Measurements from ENCODE around the gene RPL28.
"Not testable (repeated sequence)": the region's sequence is repeated elsewhere in the genome, so short reads cannot be mapped to it uniquely, and the experiment has no call there.

The RPL28 gene

DNA sequence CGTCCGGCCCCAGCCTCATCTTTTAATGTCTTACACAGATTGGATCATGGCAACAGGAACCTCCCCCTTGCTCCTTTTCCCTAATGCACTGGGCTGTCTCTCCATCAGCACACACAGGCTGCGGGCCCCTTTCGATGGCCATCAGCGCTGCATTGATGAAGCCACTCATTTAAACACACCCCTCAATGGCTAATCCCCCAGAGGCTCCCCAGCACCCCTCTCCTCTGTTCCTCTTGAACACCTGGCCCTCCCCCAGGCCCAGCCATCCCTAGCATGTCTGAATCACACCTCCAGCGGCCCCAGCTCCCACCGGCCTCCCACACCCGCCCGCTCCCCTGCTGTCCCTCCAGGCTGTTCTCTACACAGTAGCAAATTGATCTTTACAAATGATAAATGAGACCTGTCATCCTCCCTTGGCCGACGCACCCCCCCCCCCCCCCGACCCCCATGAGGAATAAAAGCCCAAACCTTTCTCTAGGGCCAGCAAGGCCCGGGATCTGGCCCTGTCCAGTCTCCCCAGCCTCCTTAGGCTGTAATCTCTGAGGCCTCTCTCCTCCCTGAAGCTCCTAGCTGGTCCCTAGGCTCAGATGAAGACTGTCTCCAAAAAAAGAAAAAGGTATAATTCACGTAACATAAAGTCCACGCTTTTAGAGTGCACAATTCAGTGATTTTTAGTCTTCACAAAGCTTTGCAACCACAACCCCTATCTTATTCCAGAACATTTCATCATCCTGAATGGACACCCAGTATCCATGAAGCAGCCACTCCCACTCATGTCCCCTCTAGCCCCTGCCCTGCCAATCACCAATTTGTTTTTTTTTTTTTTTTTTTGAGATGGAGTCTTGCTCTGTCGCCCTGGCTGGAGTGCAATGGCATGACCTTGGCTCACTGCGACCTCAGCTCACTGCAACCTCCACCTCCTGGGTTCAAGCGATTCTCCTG is 7.4 kb downstream of the RPL28 start:
- peak overlapping the region in 1 of 3 experiments; percentile 53 for H3K27ac Mint-ChIP-seq
- TF ChIP-seq, protein P1, sequence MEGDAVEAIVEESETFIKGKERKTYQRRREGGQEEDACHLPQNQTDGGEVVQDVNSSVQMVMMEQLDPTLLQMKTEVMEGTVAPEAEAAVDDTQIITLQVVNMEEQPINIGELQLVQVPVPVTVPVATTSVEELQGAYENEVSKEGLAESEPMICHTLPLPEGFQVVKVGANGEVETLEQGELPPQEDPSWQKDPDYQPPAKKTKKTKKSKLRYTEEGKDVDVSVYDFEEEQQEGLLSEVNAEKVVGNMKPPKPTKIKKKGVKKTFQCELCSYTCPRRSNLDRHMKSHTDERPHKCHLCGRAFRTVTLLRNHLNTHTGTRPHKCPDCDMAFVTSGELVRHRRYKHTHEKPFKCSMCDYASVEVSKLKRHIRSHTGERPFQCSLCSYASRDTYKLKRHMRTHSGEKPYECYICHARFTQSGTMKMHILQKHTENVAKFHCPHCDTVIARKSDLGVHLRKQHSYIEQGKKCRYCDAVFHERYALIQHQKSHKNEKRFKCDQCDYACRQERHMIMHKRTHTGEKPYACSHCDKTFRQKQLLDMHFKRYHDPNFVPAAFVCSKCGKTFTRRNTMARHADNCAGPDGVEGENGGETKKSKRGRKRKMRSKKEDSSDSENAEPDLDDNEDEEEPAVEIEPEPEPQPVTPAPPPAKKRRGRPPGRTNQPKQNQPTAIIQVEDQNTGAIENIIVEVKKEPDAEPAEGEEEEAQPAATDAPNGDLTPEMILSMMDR (IDR thresholded peaks at IDR 0.05; ENCODE audit: unreplicated experiment in 3 of 3), result no peak
- no peaks in the 10 kb centered on the region for H3K27me3 Mint-ChIP-seq (ENCODE audit: low read depth)
- H3K4me1 Mint-ChIP-seq, result peaks cover 28% of the 10 kb centered on the region
- peak overlapping the region in 1 of 3 experiments; percentile 37 for H3K4me3 Mint-ChIP-seq
- peaks cover 28% of the 10 kb centered on the region for H3K36me3 Mint-ChIP-seq (ENCODE audit: low read depth)
- H3K9me3 Mint-ChIP-seq, result no peaks in the 10 kb centered on the region

DNA sequence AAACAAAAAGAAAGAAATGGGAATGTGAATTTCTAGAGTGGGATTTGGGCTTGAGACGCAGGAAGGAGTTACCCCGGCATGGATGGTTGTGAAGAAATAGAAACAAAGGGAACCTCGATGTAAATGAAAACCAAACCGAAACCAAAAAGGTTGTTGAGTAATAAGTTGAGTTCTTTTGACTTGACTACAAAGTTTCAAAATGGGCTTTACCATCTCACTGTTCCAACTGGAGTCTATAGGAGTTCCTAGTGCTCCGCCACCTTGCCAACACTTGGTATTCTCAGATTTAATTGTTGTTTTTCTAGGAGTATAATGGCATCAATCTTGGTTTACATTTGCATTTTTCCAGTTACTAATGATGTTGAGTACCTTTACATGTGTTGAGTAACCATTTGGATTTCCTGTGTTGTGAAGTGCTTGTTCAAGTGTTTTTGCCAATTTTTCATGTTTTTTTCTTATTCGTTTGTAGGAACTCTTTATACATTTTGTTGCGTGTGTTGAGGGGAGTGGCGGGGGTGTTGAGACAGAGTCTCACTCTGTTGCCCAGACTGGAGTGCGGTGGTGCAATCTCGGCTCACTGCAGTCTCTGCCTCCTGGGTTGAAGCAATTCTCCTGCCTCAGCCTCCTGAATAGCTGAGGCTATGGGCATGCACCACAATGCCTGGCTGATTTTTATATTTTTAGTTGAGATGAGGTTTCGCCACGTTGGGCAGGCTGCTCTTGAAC is 12.6 kb downstream of the RPL28 start:
- Mint-ChIP-seq H3K4me3 (peak overlapping the region in 1 of 3 experiments; percentile 31), H3K27ac (no peak overlapping the region), H3K9me3 (no peaks in the 10 kb centered on the region), H3K4me1 (peaks cover 15% of the 10 kb centered on the region), H3K27me3 (ENCODE audit: low read depth) (no peaks in the 10 kb centered on the region), H3K36me3 (ENCODE audit: low read depth) (peaks cover 31% of the 10 kb centered on the region)
- TF ChIP-seq, protein P1 (IDR thresholded peaks at IDR 0.05; ENCODE audit: unreplicated experiment in 3 of 3), result no peak

DNA sequence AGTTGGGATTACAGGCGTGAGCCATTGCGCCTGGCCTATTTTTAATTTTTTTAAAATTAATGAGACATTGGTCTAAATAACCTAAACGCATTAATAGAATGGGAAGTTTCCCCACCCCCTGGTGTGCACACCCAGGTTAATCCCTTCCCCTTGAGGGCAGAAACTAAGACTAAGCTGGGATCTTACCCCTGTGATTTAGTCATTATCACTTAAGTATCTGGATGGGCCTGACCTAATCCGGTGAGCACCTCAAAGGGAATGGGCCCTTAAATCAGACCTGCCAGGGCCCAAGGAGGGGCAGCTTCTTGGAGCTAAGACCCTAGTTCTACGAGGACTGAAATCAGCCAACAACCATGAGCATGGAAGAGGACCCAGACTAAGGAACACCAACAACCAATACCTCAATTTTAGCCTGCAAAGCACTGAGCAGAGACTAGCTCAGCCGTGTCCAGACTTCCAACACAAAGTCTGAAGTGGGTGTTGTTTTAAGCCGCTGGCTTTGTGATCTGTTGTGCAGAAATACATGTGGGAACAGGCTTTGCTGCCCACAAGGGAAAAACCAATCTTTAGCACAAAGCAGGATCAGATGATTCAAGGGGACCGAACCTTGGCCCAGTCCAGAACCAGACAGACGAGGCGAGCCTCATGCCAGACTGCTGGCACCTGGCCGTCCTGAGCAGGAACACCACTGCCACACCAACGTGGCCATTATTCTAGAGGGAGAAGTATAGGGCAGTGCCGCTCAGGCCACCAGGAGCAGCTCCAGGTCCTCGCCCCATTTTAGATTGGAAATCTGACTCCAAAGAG is 14.8 kb downstream of the RPL28 start:
- Mint-ChIP-seq H3K36me3 (ENCODE audit: low read depth) (peaks cover 38% of the 10 kb centered on the region), H3K27me3 (ENCODE audit: low read depth) (no peaks in the 10 kb centered on the region), H3K4me1 (peaks cover 17% of the 10 kb centered on the region), H3K27ac (no peak overlapping the region), H3K9me3 (no peaks in the 10 kb centered on the region), H3K4me3 (no peak overlapping the region)
- TF ChIP-seq, protein P1 (IDR thresholded peaks at IDR 0.05; ENCODE audit: unreplicated experiment in 3 of 3), result no peak

DNA sequence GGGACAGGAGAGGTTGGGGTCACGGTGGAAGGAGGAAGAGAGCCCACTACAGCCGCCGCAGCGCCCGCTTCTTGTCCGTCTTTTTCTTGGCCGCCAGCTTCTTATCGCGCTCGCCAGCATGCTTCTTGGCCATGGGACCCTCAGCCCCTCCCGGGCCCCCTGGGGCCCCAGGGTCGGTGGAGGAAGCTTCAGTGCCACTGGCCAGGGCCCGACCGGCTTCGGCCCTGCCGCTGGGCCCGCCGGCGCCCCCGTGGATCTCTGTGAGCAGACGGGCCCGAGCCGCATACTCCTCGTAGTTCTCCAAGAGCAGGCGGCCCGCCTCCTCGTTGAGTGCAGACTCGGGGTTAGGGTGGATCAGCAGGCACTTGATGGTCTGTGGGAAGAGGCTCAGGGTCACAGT is 15.7 kb downstream of the RPL28 start:
- H3K9me3 Mint-ChIP-seq; H3K4me3 Mint-ChIP-seq; H3K27ac Mint-ChIP-seq; H3K27me3 Mint-ChIP-seq (ENCODE audit: low read depth): not testable (repeated sequence)
- Mint-ChIP-seq H3K4me1 (peaks cover 26% of the 10 kb centered on the region), H3K36me3 (ENCODE audit: low read depth) (peaks cover 47% of the 10 kb centered on the region)

DNA sequence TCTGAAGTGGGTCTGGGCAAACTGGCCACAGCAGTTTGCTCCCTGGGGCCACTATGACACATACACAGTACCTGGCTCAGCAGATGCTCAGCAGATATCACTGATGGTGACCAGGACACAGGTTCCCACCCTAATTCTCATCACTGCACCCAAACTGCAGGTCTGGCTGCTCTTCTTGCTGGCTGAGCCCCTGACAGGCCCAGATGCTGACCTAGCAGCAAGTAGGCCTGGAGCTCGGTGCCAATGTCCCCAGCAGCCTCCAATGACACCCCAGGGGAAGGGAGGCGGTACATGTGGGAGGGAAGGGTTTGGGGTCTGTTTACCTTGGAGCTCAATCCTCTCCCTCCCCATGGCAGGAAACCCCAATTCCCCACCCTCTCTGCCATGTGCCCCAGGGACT is 16.8 kb downstream of the RPL28 start:
- TF ChIP-seq, protein P1 (IDR thresholded peaks at IDR 0.05; ENCODE audit: unreplicated experiment in 3 of 3), result no peak
- Mint-ChIP-seq H3K4me1 (peaks cover 32% of the 10 kb centered on the region), H3K27ac (peak overlapping the region in 1 of 3 experiments; percentile 9), H3K4me3 (no peak overlapping the region), H3K36me3 (ENCODE audit: low read depth) (peaks cover 51% of the 10 kb centered on the region), H3K9me3 (no peaks in the 10 kb centered on the region), H3K27me3 (ENCODE audit: low read depth) (no peaks in the 10 kb centered on the region)

DNA sequence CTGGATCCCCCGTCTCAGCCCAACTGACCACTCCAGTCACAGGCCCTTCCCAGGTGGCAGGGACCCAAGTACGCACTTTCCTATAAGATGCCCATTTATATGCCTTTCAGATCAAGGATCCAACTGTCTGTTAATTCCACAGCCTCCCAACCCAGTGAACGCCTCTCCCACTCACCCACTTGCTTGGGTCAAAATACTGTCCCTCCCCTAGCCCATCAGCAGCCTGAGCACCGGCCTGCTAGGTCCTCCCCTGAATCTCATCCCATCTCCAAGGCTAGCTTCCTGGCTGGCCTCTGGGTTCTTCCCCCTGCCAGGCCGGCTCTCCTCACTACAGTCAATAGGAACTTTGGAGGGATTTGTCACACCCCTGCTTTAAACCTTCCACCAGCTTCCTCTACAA is 19.9 kb downstream of the RPL28 start:
- TF ChIP-seq, protein P1 (IDR thresholded peaks at IDR 0.05; ENCODE audit: unreplicated experiment in 3 of 3), result no peak
- peaks cover 5% of the 10 kb centered on the region for H3K9me3 Mint-ChIP-seq
- peaks cover 6% of the 10 kb centered on the region for H3K27me3 Mint-ChIP-seq (ENCODE audit: low read depth)
- peaks cover 41% of the 10 kb centered on the region for H3K36me3 Mint-ChIP-seq (ENCODE audit: low read depth)
- H3K4me1 Mint-ChIP-seq, result peaks cover 30% of the 10 kb centered on the region
- peak overlapping the region; percentile 91 to 97 (median 97) for H3K4me3 Mint-ChIP-seq
- H3K27ac Mint-ChIP-seq, result peak overlapping the region; percentile 16 to 50 (median 39)

Measured in nephron (organoid).